HEK293 (cell line): Measurements from ENCODE around the gene TNIK.

Experiments used
- OSR2 ChIP-seq: fragments of 450-650 bp; formaldehyde crosslinking; IDR thresholded peaks from 2 replicates; pipeline ENCODE4 v1.5.1; 2016; ENCODE audit warnings: missing biosample characterization, missing genetic modification characterization
- PRDM4 ChIP-seq: fragments of 450-650 bp; formaldehyde crosslinking; IDR thresholded peaks from 2 replicates; pipeline ENCODE4 v1.5.1; 2017; ENCODE audit warnings: missing biosample characterization, missing genetic modification characterization
- ZBTB11 ChIP-seq: fragments of 450-650 bp; formaldehyde crosslinking; conservative IDR thresholded peaks from 2 replicates; pipeline ENCODE4 v1.5.1; 2016; ENCODE audit warnings: low read depth, missing biosample characterization, missing genetic modification characterization
- ZBTB7A ChIP-seq: fragments of 450-650 bp; formaldehyde crosslinking; IDR thresholded peaks from 2 replicates; pipeline ENCODE4 v1.5.1; 2016; ENCODE audit warnings: low read depth, missing biosample characterization, missing genetic modification characterization
- ZFP37 ChIP-seq: fragments of 450-650 bp; formaldehyde crosslinking; IDR thresholded peaks from 2 replicates; pipeline ENCODE4 v1.5.1; 2016; ENCODE audit warnings: missing biosample characterization, missing genetic modification characterization
- ZNF138 ChIP-seq: fragments of 450-650 bp; formaldehyde crosslinking; IDR thresholded peaks from 2 replicates; pipeline ENCODE4 v1.5.1; 2016; ENCODE audit warnings: missing biosample characterization, missing genetic modification characterization, borderline replicate concordance
- ZNF184 ChIP-seq: fragments of 450-650 bp; IDR thresholded peaks from 2 replicates; pipeline ENCODE4 v1.5.1; 2018; ENCODE audit warnings: missing biosample characterization, mild to moderate bottlenecking, missing genetic modification characterization
- ZNF223 ChIP-seq: fragments of 450-650 bp; formaldehyde crosslinking; IDR thresholded peaks from 2 replicates; pipeline ENCODE4 v1.5.1; 2016; ENCODE audit warnings: missing biosample characterization, missing genetic modification characterization
- ZNF24 ChIP-seq: fragments of 450-650 bp; formaldehyde crosslinking; IDR thresholded peaks from 2 replicates; pipeline ENCODE4 v1.5.1; 2016; ENCODE audit warnings: missing biosample characterization, missing genetic modification characterization
- ZNF274 ChIP-seq, 2 experiments: fragments of 200-500 bp in 1 of 2; fragments of 450-650 bp in 1 of 2; sonication (Bioruptor generic) in 1 of 2; formaldehyde crosslinking in 1 of 2; IDR thresholded peaks; 2 replicates each; pipeline versions ENCODE4 v1.5.1 to v1.6.1; 2014 to 2016; ENCODE audit warnings: borderline replicate concordance in 1 of 2, inconsistent platforms in 1 of 2, low read length in 1 of 2, missing biosample characterization in 1 of 2, missing genetic modification characterization in 1 of 2
- ZNF280C ChIP-seq: fragments of 450-650 bp; formaldehyde crosslinking; IDR thresholded peaks from 2 replicates; pipeline ENCODE4 v1.5.1; 2016; ENCODE audit warnings: missing biosample characterization, missing genetic modification characterization
- ZNF362 ChIP-seq: fragments of 450-650 bp; formaldehyde crosslinking; IDR thresholded peaks from 2 replicates; pipeline ENCODE4 v1.5.1; 2016; ENCODE audit warnings: missing biosample characterization, missing genetic modification characterization
- ZSCAN18 ChIP-seq: fragments of 450-650 bp; formaldehyde crosslinking; IDR thresholded peaks from 2 replicates; pipeline ENCODE4 v1.5.1; 2016; ENCODE audit warnings: missing biosample characterization, missing genetic modification characterization
- TF ChIP-seq, protein P1 (sequence below): fragments of 450-650 bp; formaldehyde crosslinking; IDR thresholded peaks from 2 replicates; pipeline ENCODE4 v1.5.1; 2016; ENCODE audit warnings: missing biosample characterization, missing genetic modification characterization

DNA sequence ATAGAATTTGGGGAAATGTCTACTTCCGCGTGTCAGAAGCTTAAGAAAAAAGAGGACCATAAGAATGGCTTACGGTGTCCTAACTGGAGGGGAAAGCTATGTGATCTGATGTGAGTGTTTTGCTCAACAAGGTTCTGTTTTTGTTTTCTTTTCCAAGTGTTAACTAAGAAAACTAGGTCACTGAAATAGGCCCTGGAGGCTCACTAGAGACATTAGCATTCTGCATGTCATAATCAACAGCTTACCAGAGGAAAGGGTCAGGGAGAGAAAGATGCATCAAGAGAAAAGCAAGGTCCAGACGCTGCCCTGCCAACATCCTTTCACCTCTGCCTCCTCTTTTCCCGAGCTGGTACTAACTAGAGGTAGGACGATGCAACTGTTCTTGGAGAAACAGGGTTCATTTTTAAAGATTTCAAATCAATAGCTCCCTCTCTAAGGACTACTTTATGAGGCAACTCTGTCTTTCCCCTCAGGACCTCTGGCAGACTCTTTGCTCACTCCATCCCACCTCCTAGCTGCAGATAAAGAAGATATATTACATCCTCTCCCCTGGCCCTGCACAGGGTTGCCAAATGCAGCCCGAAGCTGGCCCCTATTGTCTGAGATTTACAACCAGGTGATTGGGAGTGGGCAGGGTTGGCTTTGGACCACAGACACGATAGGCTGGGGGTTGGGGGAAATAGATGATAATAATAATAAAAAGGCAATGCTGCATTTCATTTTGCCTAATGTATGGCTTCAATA lies 223.8 kb downstream of the TNIK start:
- TF ChIP-seq ZSCAN18 (tag by site-specific recombination) (no peak), ZNF362 (tag by site-specific recombination) (no peak), ZNF280C (no peak), PRDM4 (tag by site-specific recombination) (no peak), ZNF223 (no peak), ZNF24 (tag by site-specific recombination) (no peak), ZNF274 (IDR thresholded peaks at IDR 0.05; ENCODE audit: low read length) (no peak), ZNF274 (tag by site-specific recombination; IDR thresholded peaks at IDR 0.05; ENCODE audit: borderline replicate concordance) (no peak), OSR2 (0 out of 2 replicates have a peak, but pooled peaks have one; percentile 20), ZBTB7A (tag by site-specific recombination) (no peak), ZBTB11 (no peak), ZFP37 (tag by site-specific recombination) (no peak), ZNF184 (tag by site-specific recombination) (no peak), ZNF138 (tag by site-specific recombination) (no peak)
- TF ChIP-seq, protein P1, sequence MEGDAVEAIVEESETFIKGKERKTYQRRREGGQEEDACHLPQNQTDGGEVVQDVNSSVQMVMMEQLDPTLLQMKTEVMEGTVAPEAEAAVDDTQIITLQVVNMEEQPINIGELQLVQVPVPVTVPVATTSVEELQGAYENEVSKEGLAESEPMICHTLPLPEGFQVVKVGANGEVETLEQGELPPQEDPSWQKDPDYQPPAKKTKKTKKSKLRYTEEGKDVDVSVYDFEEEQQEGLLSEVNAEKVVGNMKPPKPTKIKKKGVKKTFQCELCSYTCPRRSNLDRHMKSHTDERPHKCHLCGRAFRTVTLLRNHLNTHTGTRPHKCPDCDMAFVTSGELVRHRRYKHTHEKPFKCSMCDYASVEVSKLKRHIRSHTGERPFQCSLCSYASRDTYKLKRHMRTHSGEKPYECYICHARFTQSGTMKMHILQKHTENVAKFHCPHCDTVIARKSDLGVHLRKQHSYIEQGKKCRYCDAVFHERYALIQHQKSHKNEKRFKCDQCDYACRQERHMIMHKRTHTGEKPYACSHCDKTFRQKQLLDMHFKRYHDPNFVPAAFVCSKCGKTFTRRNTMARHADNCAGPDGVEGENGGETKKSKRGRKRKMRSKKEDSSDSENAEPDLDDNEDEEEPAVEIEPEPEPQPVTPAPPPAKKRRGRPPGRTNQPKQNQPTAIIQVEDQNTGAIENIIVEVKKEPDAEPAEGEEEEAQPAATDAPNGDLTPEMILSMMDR (tag by site-specific recombination), result no peak
